Measurements from ENCODE around the gene WNT1. TPM values are rescaled to one million over a fixed set of nuclear protein-coding genes. Genes with fewer than 3 reads are reported as not detected.

Gene WNT1
- total and polyA plus RNA-seq, 9 of the 15 experiments (the other 6 are each of a cell fraction or from before 2014, with no cell fraction given), result not detected

GRCh38 chr12:49018261-49019119 lies 40.4 kb downstream of the WNT1 start, which contains the start of gene PRKAG1 (continued):
- TF ChIP-seq ZNF134 (CRISPR knock-in tag; conservative IDR thresholded peaks at IDR 0.05), result no peak
- TF ChIP-seq HNRNPLL (IDR thresholded peaks at IDR 0.05; ENCODE audit: low read depth, low read length, poor library complexity, severe bottlenecking), result peak; percentile 56
- no peak for TF ChIP-seq MCM7 (IDR thresholded peaks at IDR 0.05)
- TF ChIP-seq HDGF (IDR thresholded peaks at IDR 0.05), result no peak
- TF ChIP-seq, protein P1, sequence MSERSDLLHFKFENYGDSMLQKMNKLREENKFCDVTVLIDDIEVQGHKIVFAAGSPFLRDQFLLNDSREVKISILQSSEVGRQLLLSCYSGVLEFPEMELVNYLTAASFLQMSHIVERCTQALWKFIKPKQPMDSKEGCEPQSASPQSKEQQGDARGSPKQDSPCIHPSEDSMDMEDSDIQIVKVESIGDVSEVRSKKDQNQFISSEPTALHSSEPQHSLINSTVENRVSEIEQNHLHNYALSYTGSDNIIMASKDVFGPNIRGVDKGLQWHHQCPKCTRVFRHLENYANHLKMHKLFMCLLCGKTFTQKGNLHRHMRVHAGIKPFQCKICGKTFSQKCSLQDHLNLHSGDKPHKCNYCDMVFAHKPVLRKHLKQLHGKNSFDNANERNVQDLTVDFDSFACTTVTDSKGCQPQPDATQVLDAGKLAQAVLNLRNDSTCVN (CRISPR knock-in tag; IDR thresholded peaks at IDR 0.05), result no peak
- no peak for TF ChIP-seq YBX1 (IDR thresholded peaks at IDR 0.05)
- peak; percentile 45; the same call in 1 of the 2 replicates for TF ChIP-seq LEF1 (IDR thresholded peaks at IDR 0.05)
- peak; percentile 82 for TF ChIP-seq FIP1L1 (IDR thresholded peaks at IDR 0.05; ENCODE audit: low read depth, low read length, poor library complexity, severe bottlenecking)
- no peak for TF ChIP-seq ZNF584 (CRISPR knock-in tag; IDR thresholded peaks at IDR 0.05; ENCODE audit: low read depth)
- no peak for TF ChIP-seq OTX1 (CRISPR knock-in tag; IDR thresholded peaks at IDR 0.05)
- TF ChIP-seq L3MBTL2 (IDR thresholded peaks at IDR 0.05), result peak; percentile 89
- no peak for TF ChIP-seq RBM15 (IDR thresholded peaks at IDR 0.05; ENCODE audit: insufficient read depth, low read length)
- TF ChIP-seq, protein P2, sequence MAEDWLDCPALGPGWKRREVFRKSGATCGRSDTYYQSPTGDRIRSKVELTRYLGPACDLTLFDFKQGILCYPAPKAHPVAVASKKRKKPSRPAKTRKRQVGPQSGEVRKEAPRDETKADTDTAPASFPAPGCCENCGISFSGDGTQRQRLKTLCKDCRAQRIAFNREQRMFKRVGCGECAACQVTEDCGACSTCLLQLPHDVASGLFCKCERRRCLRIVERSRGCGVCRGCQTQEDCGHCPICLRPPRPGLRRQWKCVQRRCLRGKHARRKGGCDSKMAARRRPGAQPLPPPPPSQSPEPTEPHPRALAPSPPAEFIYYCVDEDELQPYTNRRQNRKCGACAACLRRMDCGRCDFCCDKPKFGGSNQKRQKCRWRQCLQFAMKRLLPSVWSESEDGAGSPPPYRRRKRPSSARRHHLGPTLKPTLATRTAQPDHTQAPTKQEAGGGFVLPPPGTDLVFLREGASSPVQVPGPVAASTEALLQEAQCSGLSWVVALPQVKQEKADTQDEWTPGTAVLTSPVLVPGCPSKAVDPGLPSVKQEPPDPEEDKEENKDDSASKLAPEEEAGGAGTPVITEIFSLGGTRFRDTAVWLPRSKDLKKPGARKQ (CRISPR knock-in tag; IDR thresholded peaks at IDR 0.05), result no peak
- TF ChIP-seq, protein P3, sequence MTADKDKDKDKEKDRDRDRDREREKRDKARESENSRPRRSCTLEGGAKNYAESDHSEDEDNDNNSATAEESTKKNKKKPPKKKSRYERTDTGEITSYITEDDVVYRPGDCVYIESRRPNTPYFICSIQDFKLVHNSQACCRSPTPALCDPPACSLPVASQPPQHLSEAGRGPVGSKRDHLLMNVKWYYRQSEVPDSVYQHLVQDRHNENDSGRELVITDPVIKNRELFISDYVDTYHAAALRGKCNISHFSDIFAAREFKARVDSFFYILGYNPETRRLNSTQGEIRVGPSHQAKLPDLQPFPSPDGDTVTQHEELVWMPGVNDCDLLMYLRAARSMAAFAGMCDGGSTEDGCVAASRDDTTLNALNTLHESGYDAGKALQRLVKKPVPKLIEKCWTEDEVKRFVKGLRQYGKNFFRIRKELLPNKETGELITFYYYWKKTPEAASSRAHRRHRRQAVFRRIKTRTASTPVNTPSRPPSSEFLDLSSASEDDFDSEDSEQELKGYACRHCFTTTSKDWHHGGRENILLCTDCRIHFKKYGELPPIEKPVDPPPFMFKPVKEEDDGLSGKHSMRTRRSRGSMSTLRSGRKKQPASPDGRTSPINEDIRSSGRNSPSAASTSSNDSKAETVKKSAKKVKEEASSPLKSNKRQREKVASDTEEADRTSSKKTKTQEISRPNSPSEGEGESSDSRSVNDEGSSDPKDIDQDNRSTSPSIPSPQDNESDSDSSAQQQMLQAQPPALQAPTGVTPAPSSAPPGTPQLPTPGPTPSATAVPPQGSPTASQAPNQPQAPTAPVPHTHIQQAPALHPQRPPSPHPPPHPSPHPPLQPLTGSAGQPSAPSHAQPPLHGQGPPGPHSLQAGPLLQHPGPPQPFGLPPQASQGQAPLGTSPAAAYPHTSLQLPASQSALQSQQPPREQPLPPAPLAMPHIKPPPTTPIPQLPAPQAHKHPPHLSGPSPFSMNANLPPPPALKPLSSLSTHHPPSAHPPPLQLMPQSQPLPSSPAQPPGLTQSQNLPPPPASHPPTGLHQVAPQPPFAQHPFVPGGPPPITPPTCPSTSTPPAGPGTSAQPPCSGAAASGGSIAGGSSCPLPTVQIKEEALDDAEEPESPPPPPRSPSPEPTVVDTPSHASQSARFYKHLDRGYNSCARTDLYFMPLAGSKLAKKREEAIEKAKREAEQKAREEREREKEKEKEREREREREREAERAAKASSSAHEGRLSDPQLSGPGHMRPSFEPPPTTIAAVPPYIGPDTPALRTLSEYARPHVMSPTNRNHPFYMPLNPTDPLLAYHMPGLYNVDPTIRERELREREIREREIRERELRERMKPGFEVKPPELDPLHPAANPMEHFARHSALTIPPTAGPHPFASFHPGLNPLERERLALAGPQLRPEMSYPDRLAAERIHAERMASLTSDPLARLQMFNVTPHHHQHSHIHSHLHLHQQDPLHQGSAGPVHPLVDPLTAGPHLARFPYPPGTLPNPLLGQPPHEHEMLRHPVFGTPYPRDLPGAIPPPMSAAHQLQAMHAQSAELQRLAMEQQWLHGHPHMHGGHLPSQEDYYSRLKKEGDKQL (CRISPR knock-in tag; IDR thresholded peaks at IDR 0.05; ENCODE audit: borderline replicate concordance), result no peak
- TF ChIP-seq ZNF77 (CRISPR knock-in tag; IDR thresholded peaks at IDR 0.05), result no peak
- no peak for TF ChIP-seq ZC3H8 (IDR thresholded peaks at IDR 0.05)
- peak; percentile 95 for TF ChIP-seq TAF1 (IDR thresholded peaks at IDR 0.05; ENCODE audit: control insufficient read depth, extremely low read depth, insufficient read depth, low read length, severe bottlenecking)
- TF ChIP-seq, protein P4, sequence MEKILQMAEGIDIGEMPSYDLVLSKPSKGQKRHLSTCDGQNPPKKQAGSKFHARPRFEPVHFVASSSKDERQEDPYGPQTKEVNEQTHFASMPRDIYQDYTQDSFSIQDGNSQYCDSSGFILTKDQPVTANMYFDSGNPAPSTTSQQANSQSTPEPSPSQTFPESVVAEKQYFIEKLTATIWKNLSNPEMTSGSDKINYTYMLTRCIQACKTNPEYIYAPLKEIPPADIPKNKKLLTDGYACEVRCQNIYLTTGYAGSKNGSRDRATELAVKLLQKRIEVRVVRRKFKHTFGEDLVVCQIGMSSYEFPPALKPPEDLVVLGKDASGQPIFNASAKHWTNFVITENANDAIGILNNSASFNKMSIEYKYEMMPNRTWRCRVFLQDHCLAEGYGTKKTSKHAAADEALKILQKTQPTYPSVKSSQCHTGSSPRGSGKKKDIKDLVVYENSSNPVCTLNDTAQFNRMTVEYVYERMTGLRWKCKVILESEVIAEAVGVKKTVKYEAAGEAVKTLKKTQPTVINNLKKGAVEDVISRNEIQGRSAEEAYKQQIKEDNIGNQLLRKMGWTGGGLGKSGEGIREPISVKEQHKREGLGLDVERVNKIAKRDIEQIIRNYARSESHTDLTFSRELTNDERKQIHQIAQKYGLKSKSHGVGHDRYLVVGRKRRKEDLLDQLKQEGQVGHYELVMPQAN (IDR thresholded peaks at IDR 0.05; ENCODE audit: borderline replicate concordance), result peak; percentile 17; the same call in 1 of the 2 replicates

Measured in K562 (cell line).